HL-60/S4 treated with retinoic acid at 250 ng/mL for 4 days and 3 days (cell line): Measurements from ENCODE around the gene NPY4R.
"Not testable (repeated sequence)": the region's sequence is repeated elsewhere in the genome, so short reads cannot be mapped to it uniquely, and the experiment has no call there.

Source experiments
- in situ Hi-C: fragments of 300-500 bp; cut with MboI; formaldehyde crosslinking; loops from 2 replicates; pipeline ENCODE4 v1.7.0; 2022; ENCODE audit warnings: low sequenced_read_pairs

Gene NPY4R

GRCh38 chr10:46457071-46457470 lies 8.7 kb downstream of the NPY4R start:
- in situ Hi-C loops: not testable (repeated sequence)

GRCh38 chr10:46455992-46456391 lies 9.8 kb downstream of the NPY4R start:
- in situ Hi-C loops: not testable (repeated sequence)

GRCh38 chr10:46451365-46451764 lies 14.4 kb downstream of the NPY4R start:
- in situ Hi-C loops: not testable (repeated sequence)

GRCh38 chr10:46450829-46451228 lies 14.9 kb downstream of the NPY4R start:
- in situ Hi-C loops: not testable (repeated sequence)

- in situ Hi-C loops: not testable (repeated sequence)
Observed at GRCh38 chr10:46447439-46447838, 18.3 kb downstream of the NPY4R start.

- in situ Hi-C loops: not testable (repeated sequence)
Observed at GRCh38 chr10:46445389-46446122, 20.2 kb downstream of the NPY4R start.

- in situ Hi-C loops: not testable (repeated sequence)
Observed at GRCh38 chr10:46443422-46443821, 22.3 kb downstream of the NPY4R start.

- in situ Hi-C loops: not testable (repeated sequence)
Observed at GRCh38 chr10:46442706-46443275, 23.0 kb downstream of the NPY4R start.

GRCh38 chr10:46441837-46442278 lies 23.9 kb downstream of the NPY4R start:
- in situ Hi-C loops: not testable (repeated sequence)

- in situ Hi-C loops: not testable (repeated sequence)
Observed at GRCh38 chr10:46440942-46441341, 24.8 kb downstream of the NPY4R start.

GRCh38 chr10:46423550-46423949 lies 42.2 kb downstream of the NPY4R start:
- in situ Hi-C loops: not testable (repeated sequence)

- in situ Hi-C loops: not testable (repeated sequence)
Observed at GRCh38 chr10:46419570-46420379, 46.0 kb downstream of the NPY4R start.

GRCh38 chr10:46418283-46418682 lies 47.5 kb downstream of the NPY4R start:
- in situ Hi-C loops: not testable (repeated sequence)

GRCh38 chr10:46415291-46415690 lies 50.5 kb downstream of the NPY4R start:
- in situ Hi-C loops: not testable (repeated sequence)

- in situ Hi-C loops: not testable (repeated sequence)
Observed at GRCh38 chr10:46412665-46413064, 53.1 kb downstream of the NPY4R start.

GRCh38 chr10:46411123-46411522 lies 54.6 kb downstream of the NPY4R start:
- in situ Hi-C loops: not testable (repeated sequence)
